DMS114 treated with DMSO at 0.1 percent for 48 hours (cell line): ENCODE measurements around the gene RABEP1.
"Not testable (repeated sequence)": the region's sequence is repeated elsewhere in the genome, so short reads cannot be mapped to it uniquely, and the experiment has no call there.

ENCODE experiments used
- DNase-seq: peaks from one replicate; lab custom pipeline; 2025; ENCODE audit not compliant: unreplicated experiment; lab: John Stamatoyannopoulos, UW

Gene RABEP1

GRCh38 chr17:5418858-5419355 is 136.8 kb downstream of the RABEP1 start:
- no peak for DNase-seq

GRCh38 chr17:5419356-5419958 is 137.4 kb downstream of the RABEP1 start, which contains the start of gene NUP88:
Gene NUP88, minus strand, starts transcription at chr17:5419662. Its CDS starts 12 bp downstream, at chr17:5419650.
- DNase-seq = peak; percentile 96

- peak; percentile 93 for DNase-seq
Observed at GRCh38 chr17:5419959-5420653, 138.0 kb downstream of the RABEP1 start, which contains the start of gene RPAIN. Gene RPAIN, plus strand, starts transcription at chr17:5420182. Its CDS starts 29 bp downstream, at chr17:5420211.

- no peak for DNase-seq
Observed at GRCh38 chr17:5422505-5422904, 140.4 kb downstream of the RABEP1 start.

GRCh38 chr17:5424909-5425308 is 142.8 kb downstream of the RABEP1 start:
- no peak for DNase-seq

- no peak for DNase-seq
Observed at GRCh38 chr17:5425826-5426225, 143.7 kb downstream of the RABEP1 start.

- DNase-seq = no peak
Observed at GRCh38 chr17:5429191-5429887, 147.3 kb downstream of the RABEP1 start.

GRCh38 chr17:5430413-5430999 is 148.4 kb downstream of the RABEP1 start:
- no peak for DNase-seq

- DNase-seq = not testable (repeated sequence)
Observed at GRCh38 chr17:5431234-5431633, 149.2 kb downstream of the RABEP1 start.

GRCh38 chr17:5431949-5432556 is 150.0 kb downstream of the RABEP1 start:
- DNase-seq = no peak

- no peak for DNase-seq
Observed at GRCh38 chr17:5434984-5435383, 152.9 kb downstream of the RABEP1 start.
